NCI-H1694 treated with DMSO at 0.1 percent for 48 hours (cell line): ENCODE data around the gene LHFPL6.

Source experiments
- DNase-seq: peaks from one replicate; lab custom pipeline; 2025; lab: John Stamatoyannopoulos, UW

Gene LHFPL6

DNA sequence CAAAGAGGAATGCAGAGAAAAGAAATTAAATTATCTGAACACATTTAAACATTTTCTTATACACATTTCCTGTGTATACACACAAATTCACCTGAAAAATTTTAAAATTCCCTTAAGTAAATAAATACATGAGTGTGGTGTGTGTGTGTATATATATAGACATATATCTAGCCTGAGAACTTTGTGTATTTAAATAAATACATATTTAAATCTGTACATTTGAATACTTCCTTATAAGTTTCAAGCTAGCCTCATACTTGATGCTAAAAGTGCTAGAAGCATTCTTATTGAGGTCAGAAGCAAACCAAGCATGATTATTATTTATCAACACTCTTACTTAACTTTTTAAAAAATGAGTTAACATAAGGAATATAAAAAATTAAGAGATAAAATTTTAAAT, 304.0 kb downstream of the LHFPL6 start:
- DNase-seq: no peak

- no peak for DNase-seq
Measured at GRCh38 chr13:39297664-39298171, 305.3 kb downstream of the LHFPL6 start.

GRCh38 chr13:39297023-39297422, 306.0 kb downstream of the LHFPL6 start:
- no peak for DNase-seq

GRCh38 chr13:39296193-39296592, 306.8 kb downstream of the LHFPL6 start:
- DNase-seq: no peak
